Breast epithelium (tissue), 3 donors: Measurements from ENCODE around the gene TMEM163.

ENCODE experiments used
- POLR2A ChIP-seq: fragments of 450-650 bp; IDR thresholded peaks from one replicate; pipeline ENCODE4 v1.6.1; 2016; ENCODE audit warnings: antibody characterized with exemption, mild to moderate bottlenecking, moderate library complexity
- TF ChIP-seq, protein P1 (sequence below), 3 donors: fragments of 450-650 bp; IDR thresholded peaks; one replicate each; pipeline ENCODE4 v1.5.1; 2016 to 2017; ENCODE audit warnings: antibody characterized with exemption in 3 of 3, mild to moderate bottlenecking in 3 of 3, moderate library complexity in 3 of 3

DNA sequence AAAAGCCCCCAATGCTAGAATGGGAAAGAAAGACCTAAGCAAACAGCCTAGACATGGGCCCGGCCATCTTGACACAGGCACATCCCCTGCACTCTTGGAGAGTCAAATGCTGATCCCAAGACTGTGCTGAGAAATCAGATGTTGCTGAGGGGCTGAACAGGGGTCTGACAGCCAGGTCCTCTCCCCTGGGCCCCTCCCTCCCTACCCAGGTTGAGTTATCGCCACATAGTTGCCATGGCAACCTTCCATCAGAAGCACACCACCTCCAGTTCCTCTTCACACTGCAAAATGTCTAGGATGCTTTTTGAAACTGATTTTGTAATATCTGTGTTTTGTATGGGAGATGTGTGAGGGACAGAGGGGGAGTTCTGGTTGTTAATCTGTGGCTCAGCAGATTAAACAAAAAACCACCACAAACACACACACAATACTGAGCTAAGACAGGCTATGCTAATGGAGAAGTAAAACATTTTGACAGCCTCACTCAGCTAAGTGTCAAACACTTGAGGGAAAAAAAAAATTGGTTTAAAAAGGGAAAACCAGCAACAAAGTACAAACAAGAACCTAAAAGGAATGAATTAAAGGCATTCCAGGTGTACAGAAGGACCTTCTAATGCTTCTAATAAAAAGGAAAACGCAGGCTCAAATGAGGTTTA, 88.2 kb downstream of the TMEM163 start:
- TF ChIP-seq, protein P1, sequence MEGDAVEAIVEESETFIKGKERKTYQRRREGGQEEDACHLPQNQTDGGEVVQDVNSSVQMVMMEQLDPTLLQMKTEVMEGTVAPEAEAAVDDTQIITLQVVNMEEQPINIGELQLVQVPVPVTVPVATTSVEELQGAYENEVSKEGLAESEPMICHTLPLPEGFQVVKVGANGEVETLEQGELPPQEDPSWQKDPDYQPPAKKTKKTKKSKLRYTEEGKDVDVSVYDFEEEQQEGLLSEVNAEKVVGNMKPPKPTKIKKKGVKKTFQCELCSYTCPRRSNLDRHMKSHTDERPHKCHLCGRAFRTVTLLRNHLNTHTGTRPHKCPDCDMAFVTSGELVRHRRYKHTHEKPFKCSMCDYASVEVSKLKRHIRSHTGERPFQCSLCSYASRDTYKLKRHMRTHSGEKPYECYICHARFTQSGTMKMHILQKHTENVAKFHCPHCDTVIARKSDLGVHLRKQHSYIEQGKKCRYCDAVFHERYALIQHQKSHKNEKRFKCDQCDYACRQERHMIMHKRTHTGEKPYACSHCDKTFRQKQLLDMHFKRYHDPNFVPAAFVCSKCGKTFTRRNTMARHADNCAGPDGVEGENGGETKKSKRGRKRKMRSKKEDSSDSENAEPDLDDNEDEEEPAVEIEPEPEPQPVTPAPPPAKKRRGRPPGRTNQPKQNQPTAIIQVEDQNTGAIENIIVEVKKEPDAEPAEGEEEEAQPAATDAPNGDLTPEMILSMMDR (IDR thresholded peaks at IDR 0.05) = no peak
- no peak for TF ChIP-seq POLR2A
